NOMO-1 (cell line): Measurements from ENCODE around the gene MDN1.

Experiments
- DNase-seq, 2 experiments: peaks; one replicate each; lab custom pipeline; 2025; ENCODE audit not compliant: unreplicated experiment in 2 of 2; lab: John Stamatoyannopoulos, UW

Gene MDN1

GRCh38 chr6:89702349-89702748 lies 117.2 kb downstream of the MDN1 start:
- no peak for DNase-seq

GRCh38 chr6:89695667-89696066 lies 123.9 kb downstream of the MDN1 start:
- DNase-seq: no peak

- DNase-seq: no peak
These were observed 125.2 kb downstream of the MDN1 start for GRCh38 chr6:89694428-89694827.

GRCh38 chr6:89693207-89693606 lies 126.4 kb downstream of the MDN1 start:
- DNase-seq: no peak

GRCh38 chr6:89692256-89692655 lies 127.3 kb downstream of the MDN1 start:
- no peak for DNase-seq

GRCh38 chr6:89690944-89691324 lies 128.7 kb downstream of the MDN1 start:
- DNase-seq: no peak

DNA sequence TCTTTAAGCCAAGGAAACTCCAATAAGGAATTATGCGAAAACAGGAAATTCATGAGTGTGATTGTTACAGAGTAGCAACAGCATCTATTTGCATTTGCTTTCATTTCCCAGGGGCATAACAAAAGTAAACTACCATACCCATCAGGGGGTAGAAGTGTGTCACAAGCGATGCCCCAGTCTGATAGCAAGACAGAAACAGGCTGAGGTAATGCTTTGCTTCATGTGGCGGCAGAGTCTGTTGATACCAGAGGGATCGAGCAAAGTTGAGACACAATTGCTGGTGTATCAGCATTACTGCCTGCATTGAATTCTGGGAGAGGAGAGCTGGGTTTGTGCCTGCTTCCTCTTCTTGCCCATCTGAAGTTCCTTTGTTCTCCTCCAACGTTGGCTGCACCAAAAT lies 129.9 kb downstream of the MDN1 start:
- peak; percentile 38 to 71 for DNase-seq

DNA sequence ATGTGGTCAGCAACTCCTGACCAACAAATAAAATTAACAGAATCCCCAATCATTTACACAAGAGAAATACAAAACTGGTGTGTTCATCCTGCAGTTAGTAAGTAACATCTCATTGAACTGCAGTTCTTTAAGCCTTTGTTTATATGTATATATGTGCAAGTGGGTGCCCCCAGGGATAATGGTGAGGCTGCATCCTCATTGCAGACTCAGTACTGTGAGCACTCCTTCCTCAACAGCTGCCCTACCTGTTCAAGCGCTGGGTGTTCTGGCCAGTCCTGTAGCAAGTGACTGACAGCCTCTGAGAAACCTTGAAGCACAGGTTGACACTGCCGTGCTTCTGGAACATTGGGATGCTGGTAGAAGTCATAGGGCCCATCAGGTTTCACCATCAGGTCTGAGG lies 131.3 kb downstream of the MDN1 start:
- no peak for DNase-seq

GRCh38 chr6:89685311-89685710 lies 134.3 kb downstream of the MDN1 start:
- no peak for DNase-seq

DNA sequence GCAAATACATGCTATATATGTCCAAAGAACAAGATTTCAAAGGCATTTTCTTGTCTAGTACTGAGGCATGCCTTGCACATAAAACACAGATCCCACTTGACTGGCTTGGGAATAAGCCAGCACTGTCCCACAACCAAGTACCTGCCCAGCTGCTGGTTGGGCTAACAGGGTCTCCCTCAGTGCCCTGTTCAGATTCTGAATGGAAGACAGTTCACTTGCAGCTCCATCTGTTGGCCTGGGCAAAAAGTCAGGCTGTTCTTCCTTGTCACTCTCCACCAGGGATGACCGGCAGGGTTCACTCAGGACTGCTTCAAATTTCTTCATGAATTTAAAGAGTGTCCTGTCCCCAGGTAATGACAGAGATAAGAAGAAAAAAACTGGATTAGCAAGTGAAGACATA lies 136.6 kb downstream of the MDN1 start:
- DNase-seq: no peak

GRCh38 chr6:89681983-89682564 lies 137.5 kb downstream of the MDN1 start:
- no peak for DNase-seq

GRCh38 chr6:89680551-89680950 lies 139.0 kb downstream of the MDN1 start:
- DNase-seq: no peak

DNA sequence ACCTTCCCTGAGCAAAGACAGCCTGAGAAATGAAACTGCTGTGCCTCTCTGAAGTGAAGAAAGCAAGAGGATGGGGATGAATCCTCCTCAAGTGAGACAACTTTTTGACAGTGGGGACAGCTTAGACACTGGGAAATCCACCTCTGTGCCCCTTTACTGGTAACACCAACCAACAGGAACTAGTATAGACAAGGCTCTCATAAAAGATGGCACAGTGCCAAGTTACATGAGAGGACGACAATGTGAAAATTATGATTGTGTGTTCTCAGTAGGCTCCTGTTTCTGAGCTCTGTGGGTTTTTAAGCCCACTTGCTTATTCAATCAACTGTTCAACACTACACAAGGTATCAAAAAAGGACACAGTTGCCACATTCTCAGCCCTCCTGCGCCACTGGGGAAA lies 139.4 kb downstream of the MDN1 start:
- no peak for DNase-seq

- DNase-seq: no peak
These were observed 140.1 kb downstream of the MDN1 start for GRCh38 chr6:89679215-89680120.

- DNase-seq: no peak
These were observed 141.1 kb downstream of the MDN1 start for GRCh38 chr6:89678531-89678930.

DNA sequence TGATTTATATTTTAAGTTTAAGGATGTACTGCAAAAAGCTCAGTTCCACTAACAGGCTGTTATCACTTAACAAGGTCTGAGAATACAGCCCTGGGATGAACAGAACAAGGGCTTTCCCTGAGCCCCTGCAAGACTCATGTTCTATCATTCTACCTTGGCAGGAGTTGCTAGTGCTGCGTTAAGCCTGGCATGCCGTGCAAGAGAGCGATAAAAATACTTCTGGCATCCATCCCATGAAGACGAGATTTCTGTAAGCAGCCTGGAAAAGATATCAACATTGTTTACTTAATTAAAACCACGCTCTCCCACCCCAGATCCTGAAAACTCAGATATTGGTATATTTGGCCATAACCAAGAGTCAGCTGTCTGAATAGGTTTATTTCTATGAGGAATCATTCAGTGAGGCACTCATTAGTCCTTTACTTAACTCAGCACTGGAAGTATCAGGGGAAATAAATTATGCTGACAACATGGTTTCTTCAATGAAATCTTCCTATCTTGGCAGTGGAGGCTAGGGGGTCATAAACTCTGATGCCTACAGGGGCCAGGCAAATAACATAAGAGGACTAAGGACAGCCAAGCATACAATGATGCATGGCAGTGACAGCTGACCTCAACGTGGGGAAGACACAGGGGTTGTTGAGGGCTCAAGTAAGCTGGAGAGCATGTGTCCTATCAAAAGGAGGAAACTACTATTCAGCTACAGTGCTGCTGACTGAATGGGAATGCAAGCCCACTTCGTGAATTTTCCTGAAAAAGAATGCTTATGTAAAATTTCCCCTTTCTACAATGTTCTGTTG lies 143.4 kb downstream of the MDN1 start:
- DNase-seq: no peak

DNA sequence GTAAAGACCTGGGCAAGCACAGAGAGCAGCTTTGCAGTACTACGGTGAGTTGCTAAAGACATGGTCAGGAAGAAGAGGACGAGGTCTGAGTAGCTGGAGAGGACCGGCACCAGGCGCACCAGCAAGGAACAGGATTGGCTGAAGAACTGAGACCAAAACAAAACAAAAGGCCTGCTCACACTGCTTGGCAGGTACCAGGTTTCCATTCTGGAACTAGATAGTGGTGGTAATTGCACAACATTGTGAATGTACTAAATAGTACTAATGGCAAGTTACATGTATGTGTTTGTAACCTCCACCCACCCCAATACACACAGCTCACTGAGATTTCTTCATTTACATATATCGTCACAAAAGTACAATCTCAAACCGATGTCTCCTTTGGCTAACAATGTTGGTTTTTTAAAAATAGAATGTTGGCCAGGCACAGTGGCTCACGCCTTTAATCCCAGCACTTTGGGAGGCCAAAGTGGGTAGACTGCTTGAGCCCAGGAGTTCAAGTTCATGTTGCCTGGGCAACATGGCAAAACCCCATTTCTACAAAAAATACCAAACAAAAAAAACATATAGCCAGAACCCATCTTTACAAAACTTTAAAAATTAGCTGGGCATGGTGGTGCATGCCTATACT lies 148.5 kb downstream of the MDN1 start:
- DNase-seq: no peak

DNA sequence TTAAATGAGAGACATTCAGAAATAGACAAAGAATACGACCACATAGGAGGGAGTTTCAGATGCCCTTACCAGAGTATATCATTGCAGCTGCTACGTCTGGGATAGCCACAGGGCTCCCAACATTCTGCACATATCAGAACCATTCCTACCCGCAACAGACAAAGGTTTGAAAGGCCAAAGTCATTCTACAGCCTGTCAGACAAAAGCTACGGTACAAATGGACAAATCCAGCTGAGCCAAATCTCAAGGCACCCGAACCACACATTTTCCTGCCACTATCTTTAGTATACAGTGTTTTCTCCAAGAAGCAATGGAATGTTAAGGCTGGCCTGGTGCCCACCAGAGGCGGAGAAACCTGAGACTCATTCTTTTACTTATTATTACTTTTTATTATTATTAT lies 150.6 kb downstream of the MDN1 start:
- DNase-seq: no peak

- DNase-seq: no peak
These were observed 151.6 kb downstream of the MDN1 start for GRCh38 chr6:89667872-89668556.

- no peak for DNase-seq
These were observed 156.9 kb downstream of the MDN1 start for GRCh38 chr6:89662659-89663223.
